H9 (cell line): ENCODE data around the gene ZC3H12C. TPM values are rescaled to one million over a fixed set of nuclear protein-coding genes. Genes with fewer than 3 reads are reported as not detected.

Experiments used
- DNase-seq: peaks from one replicate; pipeline ENCODE4 v3.0.0-alpha.2; 2017
- H2AFZ ChIP-seq: one replicate; pipeline ENCODE4 v1.6.1; 2013; ENCODE audit warnings: mild to moderate bottlenecking, low read length, control low read depth, moderate library complexity
- H2AK5ac ChIP-seq: 2 replicates; pipeline ENCODE4 v1.6.1; 2013; ENCODE audit warnings: low read length, control low read depth, mixed read lengths; ENCODE audit not compliant: insufficient read length
- H2BK120ac ChIP-seq: one replicate; pipeline ENCODE4 v1.6.1; 2013; ENCODE audit warnings: low read depth, mild to moderate bottlenecking, low read length, control low read depth, inconsistent platforms; ENCODE audit not compliant: poor library complexity, severe bottlenecking
- H2BK12ac ChIP-seq: 2 replicates; pipeline ENCODE4 v1.6.1; 2013; ENCODE audit warnings: low read length, control low read depth, mixed read lengths, low read depth; ENCODE audit not compliant: insufficient read length
- H2BK15ac ChIP-seq: 2 replicates; pipeline ENCODE4 v1.6.1; 2013; ENCODE audit warnings: low read depth, low read length, control low read depth
- H2BK20ac ChIP-seq: one replicate; pipeline ENCODE4 v1.6.1; 2013; ENCODE audit warnings: low read depth, mild to moderate bottlenecking, low read length, control low read depth, inconsistent platforms; ENCODE audit not compliant: poor library complexity, severe bottlenecking
- H2BK5ac ChIP-seq: 2 replicates; pipeline ENCODE4 v1.6.1; 2013; ENCODE audit warnings: low read length, control low read depth, mixed read lengths; ENCODE audit not compliant: insufficient read length
- H3K14ac ChIP-seq: 2 replicates; pipeline ENCODE4 v1.6.1; 2013; ENCODE audit warnings: low read length, control low read depth; ENCODE audit not compliant: insufficient read depth
- H3K18ac ChIP-seq: 2 replicates; pipeline ENCODE4 v1.6.1; 2013; ENCODE audit warnings: low read depth, mild to moderate bottlenecking, mixed read lengths, low read length, control low read depth; ENCODE audit not compliant: insufficient read length
- H3K23ac ChIP-seq: 2 replicates; pipeline ENCODE4 v1.6.1; 2013; ENCODE audit warnings: low read length, control low read depth, mixed read lengths, low read depth; ENCODE audit not compliant: insufficient read length
- H3K23me2 ChIP-seq: 2 replicates; pipeline ENCODE4 v1.6.1; 2013; ENCODE audit warnings: low read depth, mild to moderate bottlenecking, mixed read lengths, low read length, control low read depth; ENCODE audit not compliant: insufficient read length, poor library complexity, severe bottlenecking
- H3K27ac ChIP-seq: 2 replicates; pipeline ENCODE4 v1.5.1; 2013; ENCODE audit warnings: low read length, control low read depth, mixed read lengths, low read depth; ENCODE audit not compliant: insufficient read length
- H3K27me3 ChIP-seq: 2 replicates; pipeline ENCODE4 v1.6.1; 2013; ENCODE audit warnings: low read length, control low read depth, inconsistent platforms; ENCODE audit not compliant: insufficient read depth
- H3K4ac ChIP-seq: 2 replicates; pipeline ENCODE4 v1.6.1; 2013; ENCODE audit warnings: low read depth, mild to moderate bottlenecking, control low read depth, inconsistent platforms, low read length, moderate library complexity
- H3K4me1 ChIP-seq: 2 replicates; pipeline ENCODE4 v1.6.1; 2013; ENCODE audit warnings: low read length, control low read depth, inconsistent platforms; ENCODE audit not compliant: insufficient read depth
- H3K4me2 ChIP-seq: 2 replicates; pipeline ENCODE4 v1.6.1; 2013; ENCODE audit warnings: low read length, control low read depth, mixed read lengths; ENCODE audit not compliant: insufficient read length, insufficient read depth
- H3K56ac ChIP-seq: 2 replicates; pipeline ENCODE4 v1.6.1; 2013; ENCODE audit warnings: low read depth, mild to moderate bottlenecking, mixed read lengths, low read length, control low read depth; ENCODE audit not compliant: insufficient read length
- H3K79me1 ChIP-seq: 2 replicates; pipeline ENCODE4 v1.6.1; 2013; ENCODE audit warnings: low read depth, mild to moderate bottlenecking, moderate library complexity, low read length, control low read depth, inconsistent platforms; ENCODE audit not compliant: insufficient read depth, poor library complexity, severe bottlenecking
- H3K79me2 ChIP-seq: 2 replicates; pipeline ENCODE4 v1.6.1; 2013; ENCODE audit warnings: low read length, control low read depth, inconsistent platforms; ENCODE audit not compliant: insufficient read depth
- H3K9ac ChIP-seq: 2 replicates; pipeline ENCODE4 v1.6.1; 2013; ENCODE audit warnings: low read length, control low read depth, mixed read lengths; ENCODE audit not compliant: insufficient read length; ENCODE audit errors: extremely low read depth
- H3K9me3 ChIP-seq: one replicate; pipeline ENCODE4 v1.6.1; 2013; ENCODE audit warnings: low read depth, low read length, inconsistent platforms; ENCODE audit not compliant: control insufficient read depth
- H3T11ph ChIP-seq: one replicate; pipeline ENCODE4 v1.6.1; 2013; ENCODE audit warnings: mild to moderate bottlenecking, low read length, control low read depth, inconsistent platforms
- H4K20me1 ChIP-seq: one replicate; pipeline ENCODE4 v1.6.1; 2013; ENCODE audit not compliant: control insufficient read depth, insufficient read length, insufficient read depth
- H4K5ac ChIP-seq: 2 replicates; pipeline ENCODE4 v1.6.1; 2013; ENCODE audit warnings: low read depth, mild to moderate bottlenecking, mixed read lengths, low read length, control low read depth; ENCODE audit not compliant: insufficient read length
- H4K8ac ChIP-seq: replicated peaks from 2 replicates; pipeline ENCODE4 v1.6.1; 2013; ENCODE audit warnings: low read length, control low read depth, mixed read lengths, low read depth; ENCODE audit not compliant: insufficient read length
- H4K91ac ChIP-seq: 2 replicates; pipeline ENCODE4 v1.6.1; 2013; ENCODE audit warnings: low read depth, mild to moderate bottlenecking, moderate library complexity, mixed read lengths, low read length, control low read depth; ENCODE audit not compliant: insufficient read length
- H3K27ac Mint-ChIP-seq, 3 experiments: 2 replicates in 2 of 3; 3 replicates in 1 of 3; pipeline ENCODE4 v1.8.0; 2020 to 2021; ENCODE audit warnings: mixed read lengths in 3 of 3, mild to moderate bottlenecking in 1 of 3, moderate library complexity in 1 of 3
- H3K27me3 Mint-ChIP-seq: 2 replicates; pipeline ENCODE4 v1.8.0; 2021; ENCODE audit warnings: low read depth, mild to moderate bottlenecking, moderate library complexity, mixed read lengths
- H3K36me3 Mint-ChIP-seq, 3 experiments: 2 replicates in 2 of 3; 3 replicates in 1 of 3; pipeline ENCODE4 v1.8.0; 2020 to 2021; ENCODE audit warnings: low read depth in 3 of 3, mixed read lengths in 3 of 3; ENCODE audit not compliant: insufficient read depth in 1 of 3
- H3K4me1 Mint-ChIP-seq, 2 experiments: 2 replicates each; pipeline ENCODE4 v1.8.0; 2020; ENCODE audit warnings: mixed read lengths in 2 of 2
- H3K4me3 Mint-ChIP-seq, 2 experiments: 2 replicates in 1 of 2; 3 replicates in 1 of 2; pipeline ENCODE4 v1.8.0; 2020 to 2021; ENCODE audit warnings: mild to moderate bottlenecking in 2 of 2, mixed read lengths in 2 of 2, moderate library complexity in 1 of 2
- H3K9me3 Mint-ChIP-seq, 2 experiments: 2 replicates in 1 of 2; 3 replicates in 1 of 2; pipeline ENCODE4 v1.8.0; 2020; ENCODE audit warnings: mild to moderate bottlenecking in 2 of 2, mixed read lengths in 2 of 2, moderate library complexity in 1 of 2
- WGBS: extraction: QIAGEN DNeasy Blood & Tissue Kit; methylation state at CpG from one replicate; pipeline ENCODE4 v1.1.7; 2013; ENCODE audit warnings: missing lambda C conversion rate, low lambda C conversion rate, mixed read lengths; ENCODE audit not compliant: insufficient read length; ENCODE audit errors: extremely low coverage; 5-methylcytosine and 5-hydroxymethylcytosine counted together
- total RNA-seq: library from RNA; stranded (reverse); gene quantifications from 2 replicates; pipeline ENCODE4 v1.2.1, GENCODE V29; 2021
- TF ChIP-seq, protein P1 (sequence below): fragments of 200-600 bp; sonication (generic); conservative IDR thresholded peaks from 3 replicates; pipeline ENCODE4 v1.8.0; 2021; ENCODE audit warnings: antibody characterized with exemption, mild to moderate bottlenecking

ZC3H12C gene
- total RNA-seq, 1 experiment from 2014 or later: 4.8 TPM

GRCh38 chr11:110131386-110132123 is 38.4 kb downstream of the ZC3H12C start:
- no peaks in the 10 kb centered on the region for H3K9me3 ChIP-seq
- H3K4ac ChIP-seq: no peak overlapping the region
- no peak overlapping the region for H3K18ac ChIP-seq
- WGBS: no CpG with 5 or more reads among the region's 6 CpGs
- H2BK12ac ChIP-seq: no peak overlapping the region
- H3T11ph ChIP-seq: peak overlapping the region; percentile 53
- no peak overlapping the region for H3K4me2 ChIP-seq
- no peak overlapping the region for H3K9ac ChIP-seq
- no peak overlapping the region for H2AFZ ChIP-seq
- no peaks in the 10 kb centered on the region for H3K79me1 ChIP-seq
- Mint-ChIP-seq H3K9me3 (no peaks in the 10 kb centered on the region), H3K36me3 (peaks cover 0 to 3% (median 0%) of the 10 kb centered on the region in 3 experiments; a peak in 1 of 7 replicates), H3K27ac (no peak overlapping the region), H3K27me3 (no peaks in the 10 kb centered on the region), H3K4me1 (peaks cover 48 to 60% of the 10 kb centered on the region in 2 experiments), H3K4me3 (no peak overlapping the region)
- H4K5ac ChIP-seq: no peak overlapping the region
- no peak for DNase-seq
- no peak overlapping the region for H2BK120ac ChIP-seq
- H3K56ac ChIP-seq: no peak overlapping the region
- H3K27me3 ChIP-seq: no peaks in the 10 kb centered on the region
- H2AK5ac ChIP-seq: no peak overlapping the region
- no peak overlapping the region for H4K91ac ChIP-seq
- no peak overlapping the region for H2BK5ac ChIP-seq
- H4K8ac ChIP-seq: no peak overlapping the region
- H3K79me2 ChIP-seq: no peaks in the 10 kb centered on the region
- no peaks in the 10 kb centered on the region for H4K20me1 ChIP-seq
- no peak overlapping the region for H3K14ac ChIP-seq
- H3K4me1 ChIP-seq: peaks cover 4% of the 10 kb centered on the region; the same call in 1 of the 2 replicates
- H3K27ac ChIP-seq: no peak overlapping the region
- H3K23ac ChIP-seq: no peak overlapping the region
- no peak overlapping the region for H2BK20ac ChIP-seq
- no peaks in the 10 kb centered on the region for H3K23me2 ChIP-seq
- TF ChIP-seq, protein P1, sequence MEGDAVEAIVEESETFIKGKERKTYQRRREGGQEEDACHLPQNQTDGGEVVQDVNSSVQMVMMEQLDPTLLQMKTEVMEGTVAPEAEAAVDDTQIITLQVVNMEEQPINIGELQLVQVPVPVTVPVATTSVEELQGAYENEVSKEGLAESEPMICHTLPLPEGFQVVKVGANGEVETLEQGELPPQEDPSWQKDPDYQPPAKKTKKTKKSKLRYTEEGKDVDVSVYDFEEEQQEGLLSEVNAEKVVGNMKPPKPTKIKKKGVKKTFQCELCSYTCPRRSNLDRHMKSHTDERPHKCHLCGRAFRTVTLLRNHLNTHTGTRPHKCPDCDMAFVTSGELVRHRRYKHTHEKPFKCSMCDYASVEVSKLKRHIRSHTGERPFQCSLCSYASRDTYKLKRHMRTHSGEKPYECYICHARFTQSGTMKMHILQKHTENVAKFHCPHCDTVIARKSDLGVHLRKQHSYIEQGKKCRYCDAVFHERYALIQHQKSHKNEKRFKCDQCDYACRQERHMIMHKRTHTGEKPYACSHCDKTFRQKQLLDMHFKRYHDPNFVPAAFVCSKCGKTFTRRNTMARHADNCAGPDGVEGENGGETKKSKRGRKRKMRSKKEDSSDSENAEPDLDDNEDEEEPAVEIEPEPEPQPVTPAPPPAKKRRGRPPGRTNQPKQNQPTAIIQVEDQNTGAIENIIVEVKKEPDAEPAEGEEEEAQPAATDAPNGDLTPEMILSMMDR: no peak
- H2BK15ac ChIP-seq: no peak overlapping the region
